KMS-11 (cell line): ENCODE data around the gene BSG.

ENCODE experiments used
- H2AFZ ChIP-seq: fragments of 200-600 bp; sonication (generic); 2 replicates; pipeline ENCODE4 v1.6.1; 2016; ENCODE audit warnings: antibody characterized with exemption, mixed run types, low read depth
- H3K27ac ChIP-seq: fragments of 200-600 bp; sonication (generic); 2 replicates; pipeline ENCODE4 v1.6.1; 2016; ENCODE audit warnings: mild to moderate bottlenecking, mixed run types
- H3K27me3 ChIP-seq: fragments of 200-600 bp; sonication (generic); 2 replicates; pipeline ENCODE4 v1.6.1; 2017; ENCODE audit warnings: mild to moderate bottlenecking, low read depth, mixed run types, moderate library complexity; ENCODE audit not compliant: insufficient read depth
- H3K36me3 ChIP-seq: fragments of 200-600 bp; sonication (generic); 2 replicates; pipeline ENCODE4 v1.6.1; 2017; ENCODE audit warnings: mild to moderate bottlenecking, mixed run types; ENCODE audit not compliant: insufficient read depth
- H3K4me1 ChIP-seq: fragments of 200-600 bp; sonication (generic); 2 replicates; pipeline ENCODE4 v1.6.1; 2016; ENCODE audit warnings: mild to moderate bottlenecking, low read depth, mixed run types; ENCODE audit not compliant: poor library complexity, severe bottlenecking
- H3K4me2 ChIP-seq: fragments of 200-600 bp; sonication (generic); 2 replicates; pipeline ENCODE4 v1.7.0; 2016; ENCODE audit warnings: mild to moderate bottlenecking, mixed run types
- H3K4me3 ChIP-seq: fragments of 200-600 bp; sonication (generic); IDR thresholded peaks from 2 replicates; pipeline ENCODE4 v1.6.1; 2017; ENCODE audit warnings: low read depth, low read length, mixed read lengths; ENCODE audit not compliant: insufficient read depth
- H3K79me2 ChIP-seq: fragments of 200-600 bp; sonication (generic); 2 replicates; pipeline ENCODE4 v1.6.1; 2016; ENCODE audit warnings: low read depth, mixed run types; ENCODE audit not compliant: insufficient read depth
- H3K9ac ChIP-seq: fragments of 200-600 bp; sonication (generic); 2 replicates; pipeline ENCODE4 v1.6.1; 2016; ENCODE audit warnings: mild to moderate bottlenecking, mixed run types
- H4K20me1 ChIP-seq: fragments of 200-600 bp; sonication (generic); 2 replicates; pipeline ENCODE4 v1.6.1; 2016; ENCODE audit warnings: mild to moderate bottlenecking, mixed run types; ENCODE audit not compliant: insufficient read depth
- CTCF ChIP-seq: fragments of 200-600 bp; sonication (generic); conservative IDR thresholded peaks from 2 replicates; pipeline ENCODE4 v1.6.1; 2017; ENCODE audit warnings: low read depth, mild to moderate bottlenecking, antibody characterized with exemption, low read length, moderate library complexity, mixed read lengths

Gene BSG

GRCh38 chr19:543910-544608 lies 28.3 kb upstream of the BSG start, which contains the start of gene GZMM:
TSS of gene GZMM (plus strand) at chr19:544053. CDS start at chr19:544072, 19 bp downstream.
- TF ChIP-seq CTCF = no peak
- H3K4me3 ChIP-seq = no peak within 1 kb of the TSS
- H3K36me3 ChIP-seq = no peaks in the 10 kb centered on the region

GRCh38 chr19:547117-547516 lies 25.3 kb upstream of the BSG start:
- Histone ChIP-seq H3K27ac (no peak overlapping the region), H3K4me3 (no peak overlapping the region), H4K20me1 (no peaks in the 10 kb centered on the region), H3K79me2 (no peaks in the 10 kb centered on the region), H3K36me3 (no peaks in the 10 kb centered on the region), H3K4me2 (no peak overlapping the region), H2AFZ (no peak overlapping the region), H3K27me3 (peaks cover 15% of the 10 kb centered on the region; the same call in 1 of the 2 replicates), H3K4me1 (no peaks in the 10 kb centered on the region), H3K9ac (no peak overlapping the region)
- no peak for TF ChIP-seq CTCF

More at GRCh38 chr19:543910-544608, 28.3 kb upstream of the BSG start, which contains the start of gene GZMM:
- no peaks in the 10 kb centered on the region for H4K20me1 ChIP-seq
- H3K4me2 ChIP-seq = no peak within 1 kb of the TSS
- peaks cover 2% of the 10 kb centered on the region; the same call in 1 of the 2 replicates for H3K27me3 ChIP-seq
- H3K79me2 ChIP-seq = no peaks in the 10 kb centered on the region
- no peak within 1 kb of the TSS for H2AFZ ChIP-seq
- H3K9ac ChIP-seq = no peak within 1 kb of the TSS
- H3K4me1 ChIP-seq = no peaks in the 10 kb centered on the region
- H3K27ac ChIP-seq = no peak within 1 kb of the TSS

- no peaks in the 10 kb centered on the region for H4K20me1 ChIP-seq
- H3K4me1 ChIP-seq = no peaks in the 10 kb centered on the region
- H3K27ac ChIP-seq = no peak overlapping the region
- H3K36me3 ChIP-seq = no peaks in the 10 kb centered on the region
- TF ChIP-seq CTCF = no peak
- H2AFZ ChIP-seq = no peak overlapping the region
- H3K4me3 ChIP-seq = no peak overlapping the region
- H3K9ac ChIP-seq = no peak overlapping the region
- H3K27me3 ChIP-seq = peaks cover 22% of the 10 kb centered on the region; the same call in 1 of the 2 replicates
- H3K4me2 ChIP-seq = no peak overlapping the region
- H3K79me2 ChIP-seq = no peaks in the 10 kb centered on the region
Observed at GRCh38 chr19:547836-548720, 24.3 kb upstream of the BSG start.

- Histone ChIP-seq H4K20me1 (no peaks in the 10 kb centered on the region), H3K4me2 (no peak overlapping the region), H3K79me2 (no peaks in the 10 kb centered on the region), H3K27ac (no peak overlapping the region), H3K9ac (no peak overlapping the region), H2AFZ (no peak overlapping the region), H3K4me3 (no peak overlapping the region), H3K27me3 (peaks cover 31% of the 10 kb centered on the region; the same call in 1 of the 2 replicates), H3K4me1 (no peaks in the 10 kb centered on the region), H3K36me3 (no peaks in the 10 kb centered on the region)
- no peak for TF ChIP-seq CTCF
Observed at GRCh38 chr19:548886-549830, 23.2 kb upstream of the BSG start.
